HG02571 (cell line): Measurements from ENCODE around the gene RELT.

Experiments
- ATAC-seq: cut with Tn5 transposase; IDR thresholded peaks from one replicate; pipeline ENCODE4 v1.9.1; 2021; ENCODE audit warnings: mild to moderate bottlenecking, moderate library complexity; ENCODE audit not compliant: unreplicated experiment

RELT gene

DNA sequence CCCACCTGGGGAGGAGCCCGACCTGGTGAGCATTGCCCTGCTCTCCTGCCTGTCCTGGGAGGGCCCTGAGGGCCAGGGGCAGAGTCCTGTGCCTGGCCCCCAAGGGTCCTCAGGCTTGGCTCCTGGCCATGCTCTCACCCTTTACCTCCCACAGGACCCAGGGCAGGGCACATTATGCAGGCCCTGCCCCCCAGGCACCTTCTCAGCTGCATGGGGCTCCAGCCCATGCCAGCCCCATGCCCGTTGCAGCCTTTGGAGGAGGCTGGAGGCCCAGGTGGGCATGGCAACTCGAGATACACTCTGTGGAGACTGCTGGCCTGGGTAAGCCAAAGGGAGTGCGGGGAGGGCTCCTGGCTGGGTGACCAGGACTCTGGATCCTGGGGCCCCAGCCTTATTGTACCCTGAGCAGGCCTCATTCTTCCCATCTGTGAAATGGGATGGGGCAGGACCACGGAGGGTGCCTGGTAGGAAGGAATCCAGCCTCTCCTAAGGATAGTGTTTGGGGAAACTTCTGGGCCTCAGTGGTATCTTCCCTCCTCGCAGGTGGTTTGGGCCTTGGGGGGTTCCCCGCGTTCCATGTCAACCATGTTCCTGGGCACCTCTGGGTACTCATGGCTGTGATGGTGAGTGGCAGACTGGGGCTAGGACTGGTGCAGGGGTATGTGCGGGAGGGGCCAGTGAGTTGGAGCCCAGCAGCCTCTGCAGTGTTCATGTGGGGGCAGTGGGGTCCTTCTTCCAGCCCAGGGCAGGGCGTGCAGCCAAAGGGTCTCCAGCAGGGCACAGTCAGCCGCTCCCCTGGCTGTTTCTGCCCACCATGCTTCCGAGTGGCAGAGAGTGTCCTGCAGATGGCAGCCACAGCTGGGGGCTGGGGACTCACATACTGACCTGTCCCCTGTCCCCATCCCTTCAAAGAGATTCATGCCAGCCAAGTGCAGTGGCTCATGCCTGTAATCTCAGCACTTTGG, 14.7 kb downstream of the RELT start:
- no peak for ATAC-seq

DNA sequence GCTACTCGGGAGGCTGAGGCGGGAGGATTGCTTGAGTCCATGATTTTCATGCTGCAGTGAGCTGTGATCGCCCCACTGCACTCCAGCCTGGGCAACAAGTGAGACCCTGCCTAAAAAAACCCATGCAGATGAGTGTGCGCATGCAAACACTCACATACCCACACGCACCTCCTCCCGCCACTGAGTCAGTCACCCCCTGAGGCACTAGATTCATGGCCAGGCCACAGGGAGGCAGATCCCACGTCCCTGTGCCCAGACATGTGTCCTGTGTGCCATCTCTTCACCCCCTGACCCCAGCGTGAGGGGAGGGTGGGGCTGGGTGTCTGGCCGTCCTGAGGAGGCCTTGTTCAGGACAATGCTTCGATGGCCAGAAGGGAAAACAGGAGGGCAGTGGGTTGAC, 15.5 kb downstream of the RELT start:
- no peak for ATAC-seq

DNA sequence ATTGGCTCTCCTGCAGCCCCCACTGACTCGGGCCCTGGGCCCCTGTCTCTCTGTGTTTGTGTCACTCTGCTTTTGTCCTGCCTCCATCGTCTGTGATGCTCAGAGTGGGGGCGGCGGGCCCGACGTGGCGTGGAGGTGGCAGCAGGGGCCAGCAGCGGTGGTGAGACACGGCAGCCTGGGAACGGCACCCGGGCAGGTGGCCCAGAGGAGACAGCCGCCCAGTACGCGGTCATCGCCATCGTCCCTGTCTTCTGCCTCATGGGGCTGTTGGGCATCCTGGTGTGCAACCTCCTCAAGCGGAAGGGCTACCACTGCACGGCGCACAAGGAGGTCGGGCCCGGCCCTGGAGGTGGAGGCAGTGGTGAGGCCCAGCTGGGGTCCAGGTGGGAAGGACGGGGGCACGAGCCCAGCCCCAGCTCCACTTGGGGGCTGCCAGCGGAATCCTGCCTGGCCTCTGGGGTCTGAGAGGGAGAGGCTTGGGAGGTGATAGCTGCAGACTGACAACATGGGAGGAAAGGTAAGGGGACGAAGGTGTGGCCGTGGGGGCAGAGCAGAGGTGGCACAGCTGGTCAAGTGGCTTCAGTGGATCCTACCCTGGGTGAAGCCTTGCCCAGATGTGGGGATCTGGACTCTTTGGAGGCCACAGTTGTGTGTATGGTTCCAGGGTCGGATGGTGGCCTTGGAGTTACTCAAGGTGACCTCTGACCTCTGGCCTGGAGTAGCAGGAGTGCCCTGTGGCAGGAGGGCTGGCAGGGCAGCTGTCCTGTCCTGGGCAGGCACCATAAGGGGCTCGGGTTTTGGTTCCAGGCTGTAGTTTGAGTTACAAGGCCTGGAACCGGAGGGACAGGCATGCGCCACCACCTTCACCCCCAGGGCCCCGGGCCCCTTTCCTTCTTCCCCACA, 16.2 kb downstream of the RELT start:
- ATAC-seq: no peak

DNA sequence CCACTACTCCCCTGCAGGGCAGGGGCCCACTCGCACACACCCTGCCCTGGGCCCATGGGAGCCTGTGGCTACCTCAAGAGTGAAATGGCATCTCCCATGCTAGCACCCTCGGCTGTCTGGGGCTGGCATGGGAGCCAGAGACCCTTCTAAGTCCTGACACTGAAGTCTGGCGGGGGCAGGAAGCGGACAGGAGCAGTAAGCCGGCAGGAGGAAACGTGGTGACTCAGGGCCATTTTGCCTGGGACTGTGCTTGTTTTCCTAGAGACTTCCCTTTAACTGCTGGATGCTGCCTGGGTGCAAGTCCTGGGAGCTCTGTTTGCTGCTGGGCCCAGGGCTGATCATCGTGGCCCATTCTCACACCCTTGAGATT, 16.8 kb downstream of the RELT start:
- ATAC-seq: no peak

DNA sequence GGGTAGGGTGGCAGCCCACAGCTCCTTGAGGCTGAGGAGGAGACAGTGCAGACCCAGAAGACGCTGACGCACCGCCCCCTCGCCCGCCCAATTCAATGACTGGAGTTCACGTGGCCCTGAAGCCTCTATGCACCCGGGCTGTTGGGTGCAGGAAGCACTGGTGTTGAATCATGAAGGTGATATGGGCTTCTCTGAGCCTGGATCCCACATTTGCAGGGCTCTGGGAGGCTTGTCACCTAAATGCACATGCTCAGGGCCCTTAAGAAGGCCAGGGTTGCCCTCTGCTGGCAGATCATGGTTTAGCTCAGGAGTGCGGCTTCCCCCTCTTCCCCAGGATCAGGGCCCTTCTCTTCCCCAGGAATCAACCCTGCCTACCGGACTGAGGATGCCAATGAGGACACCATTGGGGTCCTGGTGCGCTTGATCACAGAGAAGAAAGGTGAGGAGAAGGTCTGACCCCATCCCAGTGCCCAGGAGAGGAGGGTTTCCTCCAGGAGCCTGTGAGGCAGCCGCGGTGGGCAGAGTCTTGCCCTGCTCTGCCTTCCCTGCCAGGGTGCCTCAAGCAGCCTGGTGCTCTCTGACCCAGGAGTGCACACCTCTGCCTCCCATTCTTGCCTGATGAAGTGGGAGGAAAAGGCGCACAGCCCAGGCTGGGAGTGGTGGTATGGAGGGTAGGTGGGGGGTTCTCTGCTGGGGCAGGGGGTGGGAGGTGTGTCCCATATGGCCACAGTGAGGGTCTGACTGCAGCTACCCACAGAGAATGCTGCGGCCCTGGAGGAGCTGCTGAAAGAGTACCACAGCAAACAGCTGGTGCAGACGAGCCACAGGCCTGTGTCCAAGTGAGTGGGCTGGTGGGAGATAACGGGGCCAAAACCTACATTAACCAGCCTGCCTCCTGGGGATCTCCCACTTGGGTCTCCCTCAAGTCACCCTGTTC, 17.5 kb downstream of the RELT start:
- no peak for ATAC-seq

DNA sequence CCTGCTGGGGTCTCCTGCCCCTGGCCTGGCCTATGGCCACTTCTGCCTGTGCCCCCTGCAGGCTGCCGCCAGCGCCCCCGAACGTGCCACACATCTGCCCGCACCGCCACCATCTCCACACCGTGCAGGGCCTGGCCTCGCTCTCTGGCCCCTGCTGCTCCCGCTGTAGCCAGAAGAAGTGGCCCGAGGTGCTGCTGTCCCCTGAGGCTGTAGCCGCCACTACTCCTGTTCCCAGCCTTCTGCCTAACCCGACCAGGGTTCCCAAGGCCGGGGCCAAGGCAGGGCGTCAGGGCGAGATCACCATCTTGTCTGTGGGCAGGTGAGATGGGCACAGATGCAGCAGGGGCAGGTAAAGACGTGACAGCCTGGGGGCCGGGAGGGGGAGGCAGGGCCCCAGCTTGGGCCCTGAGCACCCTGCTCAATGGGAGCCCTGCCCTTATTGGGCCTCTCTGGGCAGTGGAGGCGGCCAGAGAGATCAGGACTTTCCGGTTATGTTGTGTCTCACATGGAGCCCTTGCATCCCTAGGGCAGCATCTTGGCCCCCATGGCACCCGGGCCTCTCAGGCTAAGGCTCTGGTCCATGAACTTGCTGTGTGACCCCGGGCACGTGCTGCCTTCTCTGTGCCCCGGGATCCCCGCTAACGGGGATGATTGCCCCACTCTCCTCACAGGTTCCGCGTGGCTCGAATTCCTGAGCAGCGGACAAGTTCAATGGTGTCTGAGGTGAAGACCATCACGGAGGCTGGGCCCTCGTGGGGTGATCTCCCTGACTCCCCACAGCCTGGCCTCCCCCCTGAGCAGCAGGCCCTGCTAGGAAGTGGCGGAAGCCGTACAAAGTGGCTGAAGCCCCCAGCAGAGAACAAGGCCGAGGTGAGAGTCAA, 18.5 kb downstream of the RELT start:
- no peak for ATAC-seq

DNA sequence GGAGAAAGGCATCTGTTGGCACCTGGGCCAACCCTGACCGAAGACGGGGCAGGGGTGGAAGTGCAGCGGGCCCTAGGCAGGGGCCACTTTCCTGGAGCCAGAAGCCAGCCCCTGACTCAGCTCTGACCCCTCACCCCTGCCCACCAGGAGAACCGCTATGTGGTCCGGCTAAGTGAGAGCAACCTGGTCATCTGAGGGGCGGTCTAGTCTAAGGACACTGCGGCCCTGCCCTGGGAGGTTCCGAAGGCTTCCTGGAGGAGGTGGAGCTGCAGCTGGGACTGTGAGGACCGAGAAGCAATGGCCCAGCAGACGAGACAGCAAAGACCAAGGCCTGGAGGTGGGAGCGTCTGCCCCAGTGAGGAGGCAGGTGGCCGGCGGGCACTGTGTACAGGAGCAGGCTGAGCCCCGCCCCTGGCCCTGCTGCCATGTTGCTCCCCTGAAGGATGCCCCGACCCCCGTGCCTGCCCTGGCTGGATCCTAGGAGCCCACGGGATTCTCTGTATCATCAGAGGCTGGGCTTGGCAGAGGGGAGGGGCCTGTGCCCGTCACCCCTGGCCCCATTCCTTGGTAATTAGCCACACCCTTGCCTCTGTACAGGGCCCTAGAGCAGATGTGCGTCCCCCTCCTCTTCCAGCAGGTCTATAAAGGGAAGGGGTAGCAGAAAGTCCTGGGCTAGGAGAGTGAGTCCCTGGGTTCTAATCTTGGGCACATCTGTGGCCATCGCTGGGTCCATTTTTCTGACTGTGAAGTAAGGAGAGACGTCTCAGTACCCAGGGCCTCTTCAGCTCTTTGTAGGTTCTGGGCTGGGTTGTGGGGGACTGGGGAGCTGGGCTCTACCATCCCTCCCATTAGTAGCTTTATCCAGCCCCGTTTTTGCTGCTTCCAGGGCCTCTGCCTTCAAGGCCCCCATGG, 19.4 kb downstream of the RELT start:
- no peak for ATAC-seq

DNA sequence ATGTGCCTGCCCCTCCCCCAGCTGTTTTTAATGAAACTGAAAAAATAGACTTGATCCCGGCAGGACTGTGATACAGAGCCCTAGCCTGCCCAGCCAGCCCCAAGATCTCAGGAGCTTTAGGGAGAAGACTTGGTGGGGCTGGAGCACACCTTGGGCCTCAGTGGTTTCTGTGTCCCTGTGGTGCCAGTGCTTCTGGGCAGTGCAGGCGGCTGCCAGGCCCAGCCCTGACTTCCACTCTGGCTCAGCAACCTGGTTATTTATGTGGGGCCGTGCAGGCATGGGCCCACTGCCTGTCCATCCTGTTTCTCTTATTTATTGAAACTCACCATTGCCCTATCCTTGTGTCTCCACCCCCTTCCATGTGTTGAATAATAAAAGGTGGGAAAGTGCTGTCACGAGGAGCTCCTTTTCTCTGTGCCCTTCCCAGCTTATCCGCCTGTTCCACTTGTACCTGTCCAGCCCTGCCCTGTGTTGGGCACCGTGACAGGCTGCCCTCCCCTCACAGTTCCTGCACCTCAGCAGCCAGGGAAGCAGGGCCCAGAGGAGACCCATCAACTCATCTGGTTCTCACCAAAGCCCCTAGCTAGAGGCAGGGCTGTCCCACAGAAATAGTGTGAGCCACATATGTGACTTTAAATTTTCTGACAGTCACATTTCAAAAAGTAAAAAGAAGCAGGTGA, 20.2 kb downstream of the RELT start:
- no peak for ATAC-seq

DNA sequence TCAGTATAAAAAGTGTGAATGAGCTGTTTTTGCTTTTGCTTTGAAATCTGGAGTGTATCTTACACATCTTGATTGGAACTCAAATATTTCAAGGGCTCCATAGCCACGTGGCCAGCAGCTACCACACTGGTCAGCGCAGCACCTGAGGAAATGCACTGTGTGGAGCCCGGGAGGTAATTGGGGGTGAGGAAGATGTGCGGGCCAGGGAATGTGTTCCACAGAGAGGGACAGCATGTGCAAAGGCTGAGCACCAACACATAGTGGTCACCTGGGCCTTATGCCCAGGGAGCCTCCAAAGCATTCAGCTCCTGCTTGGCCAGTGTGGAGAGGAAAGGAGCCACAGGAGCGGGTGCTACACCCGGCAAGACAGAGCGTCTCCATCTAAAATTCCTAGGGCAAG, 20.8 kb downstream of the RELT start:
- ATAC-seq: no peak

DNA sequence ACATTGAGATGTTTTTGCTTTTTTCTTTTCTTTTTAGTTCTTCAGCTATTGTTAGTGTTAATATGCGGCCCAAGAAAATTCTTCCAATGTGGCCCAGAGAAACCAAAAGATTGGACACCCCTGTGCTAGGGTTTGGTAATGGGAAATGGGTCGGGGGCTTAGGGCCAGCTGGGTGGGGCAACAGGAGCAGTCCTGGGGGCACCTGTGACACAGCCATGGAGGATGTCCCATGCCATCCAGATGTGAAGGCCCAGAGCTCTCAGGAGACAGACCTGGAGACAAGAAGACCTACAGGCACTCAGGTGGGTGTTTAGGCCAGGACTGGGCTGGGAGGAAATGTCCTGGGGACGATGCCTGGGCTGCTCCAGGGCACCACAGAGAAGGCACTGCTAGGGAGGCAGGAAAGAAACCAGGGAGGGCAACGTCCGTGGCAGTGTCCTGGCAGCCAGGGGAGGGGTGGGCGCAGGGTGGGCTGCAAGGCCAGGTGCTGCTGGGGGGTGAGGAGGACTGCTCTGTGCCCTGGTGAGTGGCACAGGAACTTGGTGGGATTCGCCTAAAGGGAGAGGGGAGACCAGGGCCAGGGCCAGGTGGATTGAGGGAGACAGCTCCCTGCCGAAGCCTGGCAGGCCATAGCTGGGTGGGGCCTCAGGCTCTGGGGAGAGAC, 21.4 kb downstream of the RELT start:
- no peak for ATAC-seq

DNA sequence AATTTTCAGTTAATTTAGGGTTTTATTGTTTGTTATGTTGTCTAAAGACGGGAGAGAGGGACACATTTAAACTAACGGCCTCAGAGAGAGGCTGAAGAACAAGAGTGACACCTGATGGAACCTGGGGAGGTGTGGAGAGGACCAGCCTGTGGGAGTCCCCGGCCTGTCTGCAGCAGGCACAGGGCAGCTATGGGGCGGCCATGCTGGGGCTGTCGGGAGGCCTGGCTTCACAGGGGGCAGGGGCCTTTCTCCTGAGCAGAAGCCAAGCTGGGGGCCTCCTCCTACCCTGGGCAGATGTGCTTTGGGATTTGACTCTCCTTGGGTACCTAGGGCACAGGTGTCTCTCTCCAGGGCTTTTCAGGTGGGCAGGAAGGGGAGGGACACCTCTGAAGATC, 21.9 kb downstream of the RELT start:
- ATAC-seq: no peak

DNA sequence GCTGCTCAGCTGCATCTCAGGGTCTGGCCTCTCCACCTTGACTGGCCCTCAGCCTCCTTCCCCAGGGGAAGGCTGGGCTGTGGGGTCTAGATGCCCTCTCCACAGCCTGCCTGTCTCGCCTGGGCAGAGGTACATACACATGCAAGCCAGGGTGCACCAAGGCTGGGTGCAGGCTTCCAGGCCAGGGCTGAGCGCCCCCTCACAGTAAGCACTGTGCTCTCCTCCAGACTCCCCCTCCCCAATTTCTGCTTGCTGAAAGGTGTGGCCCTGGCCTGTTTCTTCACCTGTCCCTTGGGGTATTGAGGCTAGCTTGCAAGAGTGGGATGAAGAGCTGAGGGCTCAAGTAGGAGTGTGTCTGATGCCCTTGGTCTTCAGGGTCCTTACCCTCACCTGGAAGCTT, 22.5 kb downstream of the RELT start:
- ATAC-seq: no peak

DNA sequence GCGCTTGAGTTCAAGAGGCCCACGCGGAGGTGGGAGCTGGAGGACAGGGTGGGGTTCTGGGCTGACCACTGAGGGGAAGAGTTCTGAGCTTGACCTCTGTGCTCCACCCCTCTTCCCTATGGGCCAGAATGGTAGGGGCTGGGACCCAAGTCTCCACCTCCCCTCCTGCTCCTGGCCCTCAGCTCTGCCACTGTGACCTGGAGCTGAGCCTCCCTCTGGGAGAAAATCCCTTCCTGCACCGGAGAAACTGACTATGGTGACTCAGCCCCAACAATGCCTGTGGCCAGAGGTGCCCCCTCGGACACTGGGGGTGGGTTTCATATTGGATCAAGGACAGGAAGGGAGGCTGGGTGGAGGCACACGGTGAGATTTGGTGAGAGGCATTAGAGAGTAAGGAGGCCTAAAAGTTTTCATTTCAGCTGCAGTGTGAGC, 23.0 kb downstream of the RELT start:
- ATAC-seq: no peak

DNA sequence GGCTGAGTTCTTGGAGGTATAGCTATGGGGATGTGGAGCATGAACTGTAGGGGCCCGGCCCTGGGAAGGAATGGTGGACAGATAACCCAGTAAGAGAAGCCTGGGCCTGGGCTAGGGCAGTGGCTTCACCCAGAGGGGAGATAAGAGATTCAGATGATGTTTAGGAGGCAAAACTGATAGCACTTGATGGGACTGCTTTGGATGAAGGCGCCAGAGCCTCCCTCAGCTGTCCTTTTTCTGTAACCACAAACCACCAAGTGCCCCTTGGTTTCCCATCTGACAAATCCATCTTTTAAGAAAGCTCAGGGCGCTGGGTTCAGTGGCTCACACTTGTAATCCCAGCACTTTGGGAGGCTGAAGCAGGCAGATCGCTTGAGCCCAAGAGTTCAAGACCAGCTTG, 23.4 kb downstream of the RELT start:
- no peak for ATAC-seq

DNA sequence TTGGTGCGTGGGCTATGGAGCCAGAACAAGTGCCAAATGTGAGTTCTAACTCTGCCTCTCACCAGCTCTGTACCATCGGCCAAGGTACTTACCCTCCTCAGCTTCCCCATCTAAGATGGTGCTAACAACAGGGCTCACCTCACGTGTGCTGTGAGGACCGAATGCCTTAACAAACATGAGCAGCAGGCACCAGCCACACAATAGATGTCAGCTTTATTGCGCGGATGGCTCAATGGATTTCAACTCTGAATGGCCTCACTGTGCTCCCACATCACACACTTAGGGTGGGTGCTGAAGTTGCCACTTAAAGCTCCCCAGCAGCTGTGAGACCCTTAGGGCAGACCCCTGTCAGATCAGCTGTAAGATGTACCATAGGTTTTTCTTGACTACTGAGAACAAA, 24.1 kb downstream of the RELT start:
- no peak for ATAC-seq

DNA sequence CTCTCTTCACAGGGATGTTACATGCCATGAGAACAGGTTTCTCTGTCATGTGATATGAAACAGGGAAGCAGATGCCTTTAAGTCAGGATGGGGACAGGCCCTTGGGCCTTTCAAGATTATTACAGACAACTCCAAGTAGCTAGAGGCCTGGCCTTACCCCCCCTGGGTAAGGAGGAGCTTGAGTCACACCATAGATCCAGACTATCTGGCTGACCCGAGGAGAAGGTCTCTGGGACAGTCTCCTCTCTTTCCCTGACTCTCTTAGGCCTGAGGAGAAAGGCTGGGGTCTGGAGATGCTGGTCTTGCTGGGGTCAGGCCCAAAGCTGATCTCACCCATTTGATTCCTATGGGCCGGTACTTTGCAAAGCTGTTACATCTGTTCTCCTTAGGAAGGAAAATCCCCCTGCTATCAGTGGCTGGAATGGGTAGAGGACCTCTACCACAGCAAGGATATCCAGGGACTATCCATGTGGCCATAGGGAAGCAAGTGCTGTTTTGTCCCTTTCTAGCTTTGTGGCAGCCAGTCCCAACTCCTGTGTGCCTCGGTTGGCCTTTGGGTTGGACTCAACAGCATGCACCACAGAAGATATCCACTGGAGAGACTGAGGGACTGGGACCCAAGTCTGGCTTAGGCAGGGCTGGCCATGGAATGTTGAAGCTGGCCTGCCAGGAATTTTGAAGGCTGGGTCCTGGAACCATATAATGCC, 25.2 kb downstream of the RELT start:
- no peak for ATAC-seq
